Karpas-422 (cell line): Measurements from ENCODE around the gene CLCA1. TPM values are rescaled to one million over a fixed set of nuclear protein-coding genes. Genes with fewer than 3 reads are reported as not detected.

Experiments used
- DNase-seq: peaks from one replicate; pipeline ENCODE4 v3.0.0-alpha.2; 2015
- H2AFZ ChIP-seq: fragments of 200-600 bp; sonication (generic); 2 replicates; pipeline ENCODE4 v1.6.1; 2014; ENCODE audit warnings: antibody characterized with exemption, low read length, mixed read lengths
- H3K27ac ChIP-seq: fragments of 200-600 bp; sonication (generic); 2 replicates; pipeline ENCODE4 v1.5.1; 2014; ENCODE audit warnings: mild to moderate bottlenecking, low read length, moderate library complexity
- H3K27me3 ChIP-seq: fragments of 200-600 bp; sonication (generic); 2 replicates; pipeline ENCODE4 v1.6.1; 2014; ENCODE audit warnings: low read length, mixed read lengths
- H3K36me3 ChIP-seq: fragments of 200-600 bp; sonication (generic); 2 replicates; pipeline ENCODE4 v1.6.1; 2014; ENCODE audit warnings: low read length, mixed read lengths; ENCODE audit not compliant: insufficient read depth
- H3K4me1 ChIP-seq: fragments of 200-600 bp; sonication (generic); 2 replicates; pipeline ENCODE4 v1.6.1; 2014; ENCODE audit warnings: mild to moderate bottlenecking, low read length, mixed read lengths
- H3K4me2 ChIP-seq: fragments of 200-600 bp; sonication (generic); 2 replicates; pipeline ENCODE4 v1.6.1; 2014; ENCODE audit warnings: low read length, low read depth, mild to moderate bottlenecking; ENCODE audit not compliant: poor library complexity, severe bottlenecking
- H3K4me3 ChIP-seq: fragments of 200-600 bp; sonication (generic); 2 replicates; pipeline ENCODE4 v1.5.1; 2014; ENCODE audit warnings: mild to moderate bottlenecking, antibody characterized with exemption, low read length, mixed read lengths
- H3K79me2 ChIP-seq: fragments of 200-600 bp; sonication (generic); 2 replicates; pipeline ENCODE4 v1.6.1; 2014; ENCODE audit warnings: mild to moderate bottlenecking, low read length, mixed read lengths
- H3K9ac ChIP-seq: fragments of 200-600 bp; sonication (generic); 2 replicates; pipeline ENCODE4 v1.6.0; 2014; ENCODE audit warnings: low read length
- H3K9me2 ChIP-seq: fragments of 200-600 bp; sonication (generic), shearing (Covaris generic); replicated peaks from 2 replicates; pipeline ENCODE4 v1.6.0; 2014; ENCODE audit warnings: mild to moderate bottlenecking, low read length, moderate library complexity; ENCODE audit not compliant: insufficient read depth
- H3K9me3 ChIP-seq: fragments of 300-700, 200-600 bp; sonication (generic); 2 replicates; pipeline ENCODE4 v1.6.1; 2014; ENCODE audit warnings: low read length, mixed read lengths
- H4K20me1 ChIP-seq: fragments of 200-600 bp; sonication (generic); 2 replicates; pipeline ENCODE4 v1.6.1; 2014; ENCODE audit warnings: mild to moderate bottlenecking, antibody characterized with exemption, low read length, low read depth; ENCODE audit not compliant: insufficient read depth
- total RNA-seq: library from RNA; depleted of rRNA; stranded (reverse); fragments of >200 nt; shearing (Covaris generic); gene quantifications from 2 replicates; pipeline ENCODE4 v1.2.3, GENCODE V29; 2014; ENCODE audit warnings: low replicate concordance

Gene CLCA1
- total RNA-seq, 1 experiment from 2014 or later, result not detected

GRCh38 chr1:86502721-86503405 lies 34.1 kb downstream of the CLCA1 start:
- Histone ChIP-seq H3K9ac (peak overlapping the region; percentile 48), H3K36me3 (no peaks in the 10 kb centered on the region), H3K4me1 (peaks cover 9% of the 10 kb centered on the region), H3K27me3 (no peaks in the 10 kb centered on the region), H3K79me2 (no peaks in the 10 kb centered on the region), H2AFZ (peak overlapping the region; percentile 93), H4K20me1 (no peaks in the 10 kb centered on the region), H3K27ac (no peak overlapping the region), H3K4me3 (peak overlapping the region; percentile 56), H3K4me2 (peak overlapping the region; percentile 67), H3K9me3 (no peaks in the 10 kb centered on the region), H3K9me2 (no peaks in the 10 kb centered on the region)
- peak; percentile 56 for DNase-seq

- no peak overlapping the region for H2AFZ ChIP-seq
These were observed 34.8 kb downstream of the CLCA1 start for GRCh38 chr1:86503406-86504136.

GRCh38 chr1:86504137-86504479 lies 35.4 kb downstream of the CLCA1 start:
- no peak overlapping the region for H2AFZ ChIP-seq
- no peak overlapping the region for H3K27ac ChIP-seq
- no peaks in the 10 kb centered on the region for H3K9me2 ChIP-seq
- H3K27me3 ChIP-seq, result no peaks in the 10 kb centered on the region
- peak; percentile 6 for DNase-seq
- no peaks in the 10 kb centered on the region for H3K79me2 ChIP-seq
- H3K9ac ChIP-seq, result no peak overlapping the region
- H3K9me3 ChIP-seq, result no peaks in the 10 kb centered on the region
- H3K4me1 ChIP-seq, result peaks cover 9% of the 10 kb centered on the region
- no peak overlapping the region for H3K4me2 ChIP-seq
- H4K20me1 ChIP-seq, result no peaks in the 10 kb centered on the region
- H3K36me3 ChIP-seq, result no peaks in the 10 kb centered on the region
- H3K4me3 ChIP-seq, result no peak overlapping the region

More at GRCh38 chr1:86503406-86504136, 34.8 kb downstream of the CLCA1 start:
- Histone ChIP-seq H3K4me3 (no peak overlapping the region), H3K36me3 (no peaks in the 10 kb centered on the region), H3K4me2 (no peak overlapping the region), H3K27me3 (no peaks in the 10 kb centered on the region), H3K9me2 (no peaks in the 10 kb centered on the region), H3K9ac (no peak overlapping the region), H3K4me1 (peaks cover 9% of the 10 kb centered on the region), H4K20me1 (no peaks in the 10 kb centered on the region), H3K27ac (no peak overlapping the region), H3K79me2 (no peaks in the 10 kb centered on the region), H3K9me3 (no peaks in the 10 kb centered on the region)
- no peak for DNase-seq

- peaks cover 9% of the 10 kb centered on the region for H3K4me1 ChIP-seq
- no peaks in the 10 kb centered on the region for H3K9me2 ChIP-seq
- H3K36me3 ChIP-seq, result no peaks in the 10 kb centered on the region
- no peaks in the 10 kb centered on the region for H4K20me1 ChIP-seq
- no peak overlapping the region for H2AFZ ChIP-seq
- peak; percentile 23 for DNase-seq
- no peak overlapping the region for H3K4me2 ChIP-seq
- no peak overlapping the region for H3K4me3 ChIP-seq
- no peak overlapping the region for H3K27ac ChIP-seq
- no peaks in the 10 kb centered on the region for H3K9me3 ChIP-seq
- H3K9ac ChIP-seq, result no peak overlapping the region
- no peaks in the 10 kb centered on the region for H3K79me2 ChIP-seq
- H3K27me3 ChIP-seq, result no peaks in the 10 kb centered on the region
These were observed 36.3 kb downstream of the CLCA1 start for GRCh38 chr1:86504895-86505563.

GRCh38 chr1:86505564-86505902 lies 36.8 kb downstream of the CLCA1 start:
- Histone ChIP-seq H3K4me3 (no peak overlapping the region), H3K4me1 (peaks cover 9% of the 10 kb centered on the region), H2AFZ (no peak overlapping the region), H3K27me3 (no peaks in the 10 kb centered on the region), H3K79me2 (no peaks in the 10 kb centered on the region), H3K4me2 (no peak overlapping the region), H3K9ac (no peak overlapping the region), H3K9me3 (no peaks in the 10 kb centered on the region), H4K20me1 (no peaks in the 10 kb centered on the region), H3K27ac (no peak overlapping the region), H3K9me2 (no peaks in the 10 kb centered on the region), H3K36me3 (no peaks in the 10 kb centered on the region)
- DNase-seq, result peak; percentile 24

GRCh38 chr1:86507935-86508582 lies 39.3 kb downstream of the CLCA1 start:
- no peak overlapping the region for H3K27ac ChIP-seq
- no peaks in the 10 kb centered on the region for H3K79me2 ChIP-seq
- peaks cover 1% of the 10 kb centered on the region for H3K4me1 ChIP-seq
- no peak overlapping the region for H3K9ac ChIP-seq
- no peaks in the 10 kb centered on the region for H3K9me2 ChIP-seq
- H3K36me3 ChIP-seq, result no peaks in the 10 kb centered on the region
- DNase-seq, result peak; percentile 62
- H3K4me2 ChIP-seq, result no peak overlapping the region
- H3K4me3 ChIP-seq, result no peak overlapping the region
- no peaks in the 10 kb centered on the region for H3K27me3 ChIP-seq
- no peaks in the 10 kb centered on the region for H3K9me3 ChIP-seq
- H2AFZ ChIP-seq, result no peak overlapping the region
- H4K20me1 ChIP-seq, result no peaks in the 10 kb centered on the region

GRCh38 chr1:86508583-86508969 lies 39.8 kb downstream of the CLCA1 start:
- Histone ChIP-seq H4K20me1 (no peaks in the 10 kb centered on the region), H3K9me3 (no peaks in the 10 kb centered on the region), H3K79me2 (no peaks in the 10 kb centered on the region), H3K4me1 (no peaks in the 10 kb centered on the region), H3K9me2 (no peaks in the 10 kb centered on the region), H3K27me3 (no peaks in the 10 kb centered on the region), H3K36me3 (no peaks in the 10 kb centered on the region), H2AFZ (no peak overlapping the region), H3K27ac (no peak overlapping the region), H3K4me3 (no peak overlapping the region), H3K4me2 (no peak overlapping the region), H3K9ac (no peak overlapping the region)
- no peak for DNase-seq

- Histone ChIP-seq H3K36me3 (no peaks in the 10 kb centered on the region), H3K27ac (no peak overlapping the region), H3K9me3 (no peaks in the 10 kb centered on the region), H3K4me2 (no peak overlapping the region), H3K9me2 (no peaks in the 10 kb centered on the region), H2AFZ (no peak overlapping the region), H3K79me2 (no peaks in the 10 kb centered on the region), H4K20me1 (no peaks in the 10 kb centered on the region), H3K4me3 (no peak overlapping the region), H3K27me3 (no peaks in the 10 kb centered on the region), H3K4me1 (no peaks in the 10 kb centered on the region), H3K9ac (no peak overlapping the region)
- peak; percentile 60 for DNase-seq
These were observed 46.9 kb downstream of the CLCA1 start for GRCh38 chr1:86515597-86515996.
